Skin epidermis (tissue), 12 donors: ENCODE measurements around the gene SMIM13.
"Not testable (repeated sequence)": the region's sequence is repeated elsewhere in the genome, so short reads cannot be mapped to it uniquely, and the experiment has no call there.

Experiments used
- H3K27ac ChIP-seq, 21 experiments: fragments of 200-600 bp; sonication (generic) in 11 of 21; one replicate each; pipeline ENCODE4 v1.5.0; 2020; ENCODE audit warnings: mild to moderate bottlenecking in 3 of 21, inconsistent platforms in 2 of 21, moderate library complexity in 2 of 21
- H3K4me3 ChIP-seq, 7 experiments: fragments of 200-600 bp; sonication (generic) in 2 of 7; one replicate each; pipeline ENCODE4 v1.5.0; 2020; ENCODE audit warnings: inconsistent platforms in 2 of 7, mild to moderate bottlenecking in 2 of 7, moderate library complexity in 1 of 7

SMIM13 gene

DNA sequence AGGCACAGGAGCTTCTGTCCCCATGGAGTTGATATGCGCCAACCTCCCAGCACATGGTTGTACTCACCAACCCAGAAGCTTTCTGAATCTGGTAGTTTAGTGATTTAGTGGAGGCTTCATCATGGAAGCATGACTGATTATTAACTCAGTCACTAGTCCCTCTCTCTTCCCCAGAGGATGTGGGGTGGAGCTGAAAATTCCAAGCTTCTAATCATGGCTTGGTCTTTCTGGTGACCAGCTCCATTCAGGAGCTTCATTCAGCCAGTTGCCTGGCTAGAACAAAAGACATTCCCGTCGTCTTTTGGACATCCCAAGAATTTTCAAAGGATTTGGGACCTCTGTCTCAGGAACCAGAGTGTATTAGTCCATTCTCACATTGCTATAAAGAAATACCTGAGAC, 13.3 kb upstream of the SMIM13 start:
- Histone ChIP-seq H3K4me3 (no peak overlapping the region), H3K27ac (no peak overlapping the region)

DNA sequence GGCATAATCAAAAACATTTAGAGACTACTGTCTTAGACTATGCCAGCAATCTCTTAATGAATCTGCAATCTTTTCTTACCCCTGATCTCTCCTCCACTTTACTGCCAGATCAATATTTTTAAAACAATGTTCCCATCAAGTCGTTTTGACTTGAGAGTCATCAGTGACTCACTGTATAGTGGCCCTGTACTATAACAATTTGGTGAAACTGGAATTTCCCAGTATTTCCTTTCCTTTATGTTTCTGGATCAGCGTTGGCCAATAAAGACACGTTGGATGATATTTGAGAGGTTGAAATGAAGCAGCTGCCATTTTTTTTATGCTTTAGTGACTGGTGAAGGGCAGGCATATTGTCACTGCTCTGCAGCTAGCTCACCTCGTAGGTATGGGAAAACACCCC, 10.1 kb upstream of the SMIM13 start:
- Histone ChIP-seq H3K4me3 (no peak overlapping the region), H3K27ac (no peak overlapping the region)

DNA sequence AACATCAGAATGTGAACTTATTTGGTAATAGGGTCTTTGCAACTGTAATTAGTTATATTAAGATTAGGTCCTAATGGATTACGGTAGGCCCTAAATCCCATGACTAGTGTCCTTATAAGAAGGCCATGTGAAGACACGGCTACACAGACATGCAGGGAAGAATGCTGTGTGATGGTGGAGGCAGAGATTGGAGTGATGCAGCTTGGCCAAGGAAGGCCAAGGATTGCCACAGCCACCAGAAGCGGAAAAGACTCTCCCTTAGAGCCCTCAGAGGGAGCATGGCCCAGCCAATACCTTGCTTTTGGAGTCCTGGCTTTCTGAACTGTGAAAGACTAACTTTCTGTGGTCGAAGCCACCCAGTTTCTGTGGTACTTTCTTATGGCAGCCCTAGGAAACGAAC, 9.7 kb upstream of the SMIM13 start:
- Histone ChIP-seq H3K27ac (no peak overlapping the region), H3K4me3 (no peak overlapping the region)

DNA sequence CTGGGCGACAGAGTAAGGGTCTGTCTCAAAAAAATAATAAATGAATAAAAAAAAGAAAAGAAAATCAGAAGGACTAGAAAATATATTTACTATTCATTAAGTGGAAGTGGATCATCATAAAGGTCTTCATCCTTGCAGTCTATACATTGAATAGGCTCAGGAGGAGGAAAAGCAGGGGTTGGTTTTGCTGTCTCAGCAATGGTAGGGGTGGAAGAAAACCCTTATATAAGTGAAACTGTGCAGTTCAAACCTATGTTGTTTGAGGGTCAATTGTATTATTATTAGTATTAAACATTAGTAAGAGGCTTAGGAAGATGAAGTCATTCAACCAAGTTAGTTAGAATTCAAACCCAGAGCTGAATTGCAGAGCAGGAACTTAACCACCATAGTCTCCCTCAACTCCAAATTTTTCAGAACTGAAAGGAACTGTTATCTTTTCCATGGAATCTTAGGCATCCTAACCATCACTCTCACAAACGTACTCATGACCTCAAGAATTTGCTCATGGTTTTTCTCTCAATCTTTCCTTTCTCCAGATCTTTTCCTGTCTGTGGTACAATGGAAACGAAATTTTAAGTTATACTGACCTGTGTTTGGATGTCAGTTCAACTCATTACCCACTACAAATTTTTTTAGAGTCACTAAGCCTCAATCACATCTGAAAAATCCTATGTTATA, 7.7 kb upstream of the SMIM13 start:
- no peak overlapping the region for H3K4me3 ChIP-seq
- no peak overlapping the region for H3K27ac ChIP-seq

DNA sequence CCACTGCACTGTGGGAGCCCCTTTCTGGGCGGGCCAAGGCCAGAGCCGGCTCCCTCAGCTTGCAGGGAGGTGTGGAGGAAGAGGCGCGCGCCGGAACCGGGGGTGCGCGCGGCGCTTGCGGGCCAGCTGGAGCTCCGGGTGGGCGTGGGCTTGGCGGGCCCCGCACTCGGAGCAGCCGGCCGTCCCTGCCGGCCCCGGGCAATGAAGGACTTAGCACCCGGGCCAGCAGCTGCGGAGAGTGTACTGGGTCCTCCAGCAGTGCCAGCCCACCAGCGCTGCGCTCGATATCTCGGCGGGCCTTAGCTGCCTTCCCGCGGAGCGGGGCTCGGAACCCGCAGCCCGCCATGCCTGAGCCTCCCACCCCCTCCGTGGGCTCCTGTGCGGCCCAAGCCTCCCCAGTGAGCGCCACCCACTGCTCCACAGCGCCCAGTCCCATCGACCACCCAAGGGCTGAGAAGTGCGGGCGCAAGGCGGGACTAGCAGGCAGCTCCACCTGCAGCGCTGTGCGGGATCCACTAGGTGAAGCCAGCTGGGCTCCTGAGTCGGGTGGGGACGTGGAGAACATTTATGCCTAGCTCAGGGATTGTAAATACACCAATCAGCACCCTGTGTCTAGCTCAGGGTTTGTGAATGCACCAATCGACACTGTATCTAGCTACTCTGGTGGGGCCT, 6.4 kb upstream of the SMIM13 start:
- not testable (repeated sequence) for H3K4me3 ChIP-seq, H3K27ac ChIP-seq

DNA sequence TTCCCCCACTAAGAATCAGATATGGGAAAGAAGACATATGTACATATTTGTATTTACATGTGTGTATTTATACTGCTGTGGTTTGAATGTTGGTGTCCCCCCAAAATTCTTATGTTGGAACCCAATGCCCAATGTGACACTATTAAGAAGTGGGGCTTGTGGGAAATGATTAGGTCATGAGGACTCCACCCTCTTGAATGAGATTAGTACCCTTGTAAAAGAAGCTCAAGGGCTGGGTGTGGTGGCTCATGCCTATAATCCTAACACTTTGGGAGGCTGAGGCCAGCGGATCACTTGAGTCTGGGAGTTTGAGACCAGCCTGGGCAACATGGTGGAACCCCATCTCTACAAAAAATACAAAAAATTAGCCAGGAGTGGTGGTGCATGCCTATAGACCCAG, 3.9 kb upstream of the SMIM13 start:
- Histone ChIP-seq H3K4me3 (no peak overlapping the region), H3K27ac (no peak overlapping the region)

DNA sequence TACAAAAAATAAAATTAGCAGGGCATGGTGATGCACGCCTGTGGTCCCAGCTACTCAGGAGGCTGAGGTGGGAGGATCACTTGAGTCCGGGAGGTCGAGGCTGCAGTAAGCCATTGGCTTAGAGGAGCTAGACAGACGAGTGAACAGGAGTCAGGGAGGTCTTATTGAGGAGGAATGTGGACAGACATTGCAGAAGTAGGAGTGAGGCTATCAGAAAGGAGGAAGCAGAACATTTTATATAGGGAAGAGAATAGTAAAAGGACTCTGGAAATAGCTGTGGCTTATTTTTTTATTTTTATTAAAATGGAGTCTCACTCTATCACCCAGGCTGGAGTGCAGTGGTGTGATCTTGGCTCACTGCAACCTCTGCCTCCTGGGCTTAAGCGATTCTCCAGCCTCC, 2.5 kb upstream of the SMIM13 start:
- not testable (repeated sequence) for H3K4me3 ChIP-seq, H3K27ac ChIP-seq

DNA sequence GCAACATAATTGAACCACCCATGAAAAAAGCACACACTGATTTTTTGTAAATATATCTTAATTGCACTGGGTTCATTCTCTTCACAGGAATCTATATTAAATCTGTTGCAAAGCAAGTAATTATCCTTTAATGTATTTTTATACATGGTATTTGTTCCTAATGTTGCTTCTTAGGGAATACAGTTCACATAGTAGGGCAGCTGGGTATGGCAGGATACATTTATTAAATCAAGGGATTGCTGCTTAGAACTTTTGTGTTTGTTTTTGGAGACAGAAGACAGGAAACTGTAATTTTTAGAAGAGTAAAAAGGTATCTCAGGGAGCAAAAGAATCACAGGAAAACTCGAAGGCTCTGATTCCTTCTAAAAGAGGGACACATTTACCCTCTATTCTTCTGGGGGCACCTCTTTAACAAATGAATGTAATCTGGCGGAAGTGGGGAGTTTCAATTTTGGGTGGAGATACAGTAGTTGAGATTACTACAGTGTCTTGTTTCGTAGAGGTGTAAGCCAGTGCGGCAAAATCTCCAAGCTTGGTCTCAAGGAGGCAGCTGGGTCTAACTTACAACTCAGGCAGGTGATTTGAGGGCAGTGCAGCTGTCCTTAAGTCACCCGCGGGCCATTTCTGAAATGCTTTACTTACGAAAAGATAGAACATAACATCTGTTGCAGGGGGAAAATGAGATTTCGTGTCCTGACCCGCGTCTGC, 812 bp upstream of the SMIM13 start:
- Histone ChIP-seq H3K4me3 (peak overlapping the region; percentile 73 to 99 (median 88)), H3K27ac (peak overlapping the region in 20 of 21 experiments; percentile 92 to 99 (median 98))

DNA sequence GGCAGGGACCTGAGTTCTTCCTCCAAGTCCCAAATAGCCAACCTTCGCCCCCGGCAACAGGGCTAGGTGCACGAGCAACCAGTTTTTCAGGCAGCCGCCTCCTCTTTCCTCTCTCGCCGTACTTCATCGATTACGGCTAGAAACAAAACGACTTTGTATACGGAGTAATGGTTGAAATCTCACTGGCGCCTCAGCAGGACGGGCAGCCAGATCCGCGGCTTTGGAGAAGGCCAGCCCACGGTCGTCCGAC, 333 bp upstream of the SMIM13 start:
- H3K4me3 ChIP-seq: peak overlapping the region; percentile 73 to 99 (median 88)
- H3K27ac ChIP-seq: peak overlapping the region in 20 of 21 experiments; percentile 92 to 99 (median 98)

DNA sequence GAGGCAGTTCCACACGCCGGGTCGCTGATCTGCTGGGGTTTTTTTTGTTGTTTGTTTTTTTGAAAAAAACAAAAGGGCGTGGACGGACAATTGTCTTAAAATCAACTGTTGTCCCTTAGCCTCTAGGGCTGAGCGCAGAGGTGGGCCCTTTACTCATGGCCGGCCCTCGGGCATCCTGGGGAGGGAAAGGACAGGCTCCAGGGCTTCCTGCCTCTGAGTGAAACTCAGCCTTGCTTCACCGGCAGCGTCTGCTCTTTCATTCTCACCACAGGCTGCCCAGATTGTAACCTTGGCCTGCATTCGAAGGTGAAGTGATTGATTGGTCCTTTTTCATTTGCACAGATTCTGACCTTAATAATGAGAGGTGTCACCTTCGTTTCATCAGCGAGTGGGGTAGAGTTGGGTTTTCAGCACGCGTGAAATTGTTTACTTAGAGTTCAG, 797 bp downstream of the SMIM13 start:
- Histone ChIP-seq H3K4me3 (peak overlapping the region; percentile 73 to 99 (median 88)), H3K27ac (peak overlapping the region; percentile 12 to 99 (median 98))

DNA sequence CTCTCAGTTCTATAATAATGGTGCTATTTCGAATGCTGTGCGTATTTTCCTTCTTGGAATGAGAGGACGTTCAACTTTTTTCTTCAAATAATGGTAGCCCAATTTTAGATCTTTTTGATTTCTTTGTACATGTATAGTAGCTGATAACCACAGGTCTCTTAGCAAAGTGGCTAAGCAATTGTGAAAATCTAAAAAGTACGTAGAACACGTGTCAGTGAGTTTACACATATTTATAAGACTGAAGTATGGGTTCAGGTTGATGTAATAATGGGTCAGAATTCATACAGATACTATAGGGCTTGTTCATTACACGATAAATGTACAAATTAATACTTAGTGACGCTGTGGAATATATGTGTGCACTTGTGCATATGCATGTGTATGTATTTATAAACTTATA, 1.3 kb downstream of the SMIM13 start:
- peak overlapping the region; percentile 73 to 99 (median 88) for H3K4me3 ChIP-seq
- peak overlapping the region in 19 of 21 experiments; percentile 12 to 99 (median 98) for H3K27ac ChIP-seq

DNA sequence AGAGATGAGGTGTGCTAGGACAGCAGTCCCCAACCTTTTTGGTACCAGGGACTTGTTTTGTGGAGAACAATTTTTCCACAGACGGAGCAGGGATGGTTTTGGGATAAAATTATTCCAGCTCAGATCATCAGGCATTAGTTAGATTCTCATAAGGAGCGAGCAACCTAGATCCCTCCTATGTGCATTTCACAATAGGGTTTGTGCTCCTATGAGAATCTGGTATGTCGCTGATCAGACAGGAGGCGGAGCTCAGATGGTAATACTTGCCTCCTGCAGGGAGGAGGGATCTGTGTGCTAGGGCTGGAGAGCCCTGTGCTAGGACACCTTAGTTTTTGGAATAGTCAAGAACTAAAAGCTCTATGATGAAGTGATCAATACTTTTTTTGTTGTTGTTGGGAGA, 2.5 kb downstream of the SMIM13 start:
- H3K4me3 ChIP-seq: no peak overlapping the region

DNA sequence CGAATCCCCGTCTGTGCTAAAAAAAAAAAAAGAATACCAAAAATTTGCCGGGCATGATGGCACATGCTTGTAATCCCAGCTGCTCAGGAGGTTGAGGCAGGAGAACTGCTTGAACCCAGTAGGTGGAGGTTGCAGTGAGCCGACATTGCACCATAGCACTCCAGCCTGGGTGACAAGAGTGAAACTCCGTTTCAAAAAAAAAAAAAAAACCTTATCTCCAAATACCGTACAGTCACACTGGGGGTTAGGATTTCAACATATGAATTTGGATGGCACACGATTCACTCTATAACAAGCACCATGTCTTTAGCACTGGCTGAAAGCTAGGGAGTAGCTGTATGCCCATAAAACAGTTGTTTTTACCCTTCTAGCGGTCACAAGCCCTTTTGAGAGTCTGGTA, 3.8 kb downstream of the SMIM13 start:
- Histone ChIP-seq H3K4me3 (no peak overlapping the region), H3K27ac (no peak overlapping the region)

More for the DNA sequence above, 2.5 kb downstream of the SMIM13 start:
- H3K27ac ChIP-seq: peak overlapping the region in 3 of 21 experiments; percentile 35 to 99 (median 97)

DNA sequence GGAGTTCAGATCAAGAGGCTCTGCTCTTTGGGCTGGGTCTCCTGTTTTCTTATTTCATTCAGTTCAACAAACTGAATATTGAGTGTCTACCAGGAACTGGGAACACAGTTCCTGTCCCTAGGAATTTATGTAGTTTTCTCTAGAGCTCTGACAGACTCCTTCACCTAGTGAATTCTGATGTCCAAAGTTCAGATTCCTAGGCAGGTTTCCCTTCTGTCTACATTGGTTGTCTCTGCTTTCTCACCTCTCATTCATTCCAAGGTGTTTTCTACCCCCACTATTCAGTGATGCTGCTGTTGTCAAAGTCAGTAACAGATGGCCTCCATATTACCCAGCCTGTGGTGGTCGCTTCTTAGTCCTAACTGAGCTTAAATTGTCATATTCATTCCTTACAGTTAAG, 4.4 kb downstream of the SMIM13 start:
- no peak overlapping the region for H3K4me3 ChIP-seq
- H3K27ac ChIP-seq: no peak overlapping the region

DNA sequence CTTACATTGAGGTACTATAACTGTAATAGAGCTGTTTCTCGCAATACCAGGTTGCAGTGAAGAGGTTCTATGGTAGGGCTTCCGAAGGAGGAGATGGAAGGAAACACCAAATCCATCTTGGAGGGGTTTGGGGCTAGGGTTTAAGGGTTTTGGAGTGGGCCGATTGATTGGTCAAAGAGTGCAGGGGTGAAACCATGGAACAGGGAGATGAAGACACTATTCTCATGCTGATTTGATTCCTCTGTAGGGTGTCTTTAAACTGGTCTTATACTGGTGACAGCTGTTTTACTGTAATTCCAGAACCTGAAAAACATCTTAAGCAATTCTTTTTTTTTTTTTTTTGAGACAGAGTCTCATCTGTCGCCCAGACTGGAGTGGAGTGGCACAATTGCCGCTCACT, 7.8 kb downstream of the SMIM13 start:
- Histone ChIP-seq H3K4me3 (no peak overlapping the region), H3K27ac (no peak overlapping the region)

DNA sequence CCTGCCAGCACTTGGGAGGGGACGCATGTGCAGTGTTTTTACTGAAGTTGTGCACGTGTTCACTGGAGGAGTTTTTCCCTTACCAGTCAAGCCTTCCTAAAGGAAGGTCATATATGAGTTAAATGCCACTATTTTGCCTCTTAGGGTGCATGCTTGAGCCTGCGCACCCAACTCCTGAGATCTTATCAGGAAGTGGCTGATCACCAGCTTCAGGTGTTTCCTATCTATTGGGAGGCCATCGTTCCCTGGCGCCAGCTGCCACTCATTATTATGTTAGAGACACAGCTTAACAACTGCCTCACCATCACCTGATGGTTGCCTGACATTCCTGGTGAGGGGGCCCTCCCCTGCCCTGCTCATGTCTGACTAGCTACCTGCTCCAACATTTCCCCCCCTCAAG, 9.4 kb downstream of the SMIM13 start:
- no peak overlapping the region for H3K27ac ChIP-seq
- no peak overlapping the region for H3K4me3 ChIP-seq

DNA sequence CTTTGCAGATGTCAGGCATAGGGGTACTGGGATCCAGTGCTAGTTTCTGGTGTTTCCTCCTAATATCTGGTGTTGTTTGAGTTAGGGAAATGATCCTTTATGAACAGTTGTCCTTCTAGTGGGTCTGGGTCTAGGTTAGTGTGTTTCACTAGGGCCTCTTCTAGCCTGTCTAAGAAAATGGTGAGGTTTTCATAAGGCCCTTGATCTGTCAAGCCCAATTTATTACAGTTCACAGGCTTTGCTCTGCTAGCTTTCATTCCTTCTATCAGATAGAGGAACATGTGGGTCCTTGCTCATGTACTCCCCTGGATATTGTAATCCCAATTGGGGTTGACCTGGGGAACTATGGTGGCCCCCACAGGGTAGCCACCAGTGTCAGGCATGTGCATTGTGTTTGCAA, 15.1 kb downstream of the SMIM13 start:
- Histone ChIP-seq H3K4me3 (no peak overlapping the region), H3K27ac (no peak overlapping the region)

DNA sequence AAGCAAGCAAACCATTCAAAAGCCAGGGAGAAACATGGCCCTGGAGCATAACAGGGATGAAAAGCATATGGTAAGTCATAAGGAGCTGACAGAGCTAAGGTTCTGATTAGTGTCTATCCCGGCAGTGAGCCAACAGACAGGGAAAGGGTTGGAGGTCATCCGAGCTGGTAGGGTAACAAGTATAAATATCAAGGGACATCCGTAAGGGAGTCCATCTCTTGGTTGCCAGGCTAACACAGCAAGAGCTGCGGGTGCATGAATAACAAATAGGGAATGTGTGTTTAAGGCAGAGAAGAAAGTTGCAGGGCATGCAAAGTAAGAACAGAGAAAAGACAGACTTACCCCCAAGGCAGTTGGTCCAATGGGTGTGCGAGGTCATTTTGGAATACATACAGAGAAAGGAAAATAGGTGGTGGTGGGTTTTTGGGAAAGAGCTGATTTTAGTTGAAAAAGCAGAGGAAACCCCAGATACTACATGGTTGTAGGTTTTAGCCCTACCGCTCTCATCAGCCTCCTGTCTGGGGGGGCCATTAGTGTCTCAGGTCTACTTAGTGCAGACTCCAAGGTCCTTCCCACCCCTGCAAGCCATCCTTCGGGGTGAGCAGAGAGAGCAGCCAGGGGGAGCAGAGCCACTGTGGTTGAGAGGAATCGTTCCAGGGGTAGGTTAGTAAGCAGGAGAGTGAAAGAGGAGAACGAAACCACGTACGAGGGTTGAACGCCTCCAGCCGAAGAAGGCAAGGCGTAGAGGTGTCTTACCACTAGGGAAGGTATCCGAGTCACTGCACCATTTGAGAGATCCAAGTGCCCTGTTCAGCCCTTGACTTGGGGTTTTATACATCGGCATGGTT, 17.5 kb downstream of the SMIM13 start, which contains the start of gene ERVFRD-1:
Gene ERVFRD-1, minus strand, starts transcription at position 805 of the 848 bp plus-strand sequence. CDS start 6,415 bp downstream, outside the sequence.
- H3K27ac ChIP-seq: no peak within 1 kb of the TSS
- H3K4me3 ChIP-seq: no peak within 1 kb of the TSS

DNA sequence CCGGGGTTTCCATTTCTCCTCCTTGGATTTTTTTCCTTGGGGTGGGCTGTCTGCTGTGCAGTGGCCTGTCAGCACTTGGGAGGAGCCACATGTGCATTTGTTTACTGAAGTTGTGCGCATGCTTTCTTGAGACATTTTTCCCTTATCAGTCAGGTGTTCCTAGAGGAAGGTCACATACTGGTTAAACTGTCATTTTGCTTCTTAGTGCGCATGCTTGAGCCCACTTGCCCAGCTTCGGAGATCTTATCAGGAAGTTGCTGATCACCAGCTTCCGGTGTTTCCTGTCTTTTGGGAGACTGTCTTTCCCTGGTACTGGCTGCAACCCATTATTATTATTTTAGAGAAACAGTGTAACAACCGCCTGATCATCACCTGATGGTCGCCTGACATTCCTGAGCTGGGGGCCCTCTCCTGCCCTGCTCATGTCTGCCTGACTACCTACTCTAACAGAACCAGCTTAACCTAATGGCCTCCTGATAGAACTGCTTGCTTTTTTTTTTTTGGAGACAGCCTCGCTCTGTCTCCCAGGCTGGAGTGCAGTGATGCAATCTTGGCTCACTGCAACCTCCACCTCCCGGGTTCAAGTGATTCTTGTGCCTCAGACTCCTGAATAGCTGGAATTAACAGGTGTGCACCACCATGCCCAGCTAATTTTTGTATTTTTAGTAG, 18.3 kb downstream of the SMIM13 start:
- Histone ChIP-seq H3K4me3 (no peak overlapping the region), H3K27ac (no peak overlapping the region)

DNA sequence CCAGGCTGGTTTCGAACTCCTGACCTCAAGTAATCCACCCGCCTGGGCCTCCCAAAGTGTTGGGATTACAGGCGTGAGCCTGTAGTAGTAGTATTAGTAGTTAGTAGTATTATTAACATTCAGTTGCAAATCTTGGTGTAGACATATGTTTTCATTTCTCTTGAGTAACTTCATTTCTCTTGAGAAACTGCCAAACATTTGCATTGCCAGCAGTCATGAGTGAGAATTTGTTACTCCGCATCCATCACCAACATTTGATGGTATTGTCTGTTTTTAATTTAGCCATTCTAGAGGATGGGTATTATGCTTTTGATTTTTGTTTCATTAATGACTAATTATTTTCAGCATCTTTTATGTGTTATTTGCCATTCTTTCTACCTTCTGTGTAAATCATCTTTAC, 19.4 kb downstream of the SMIM13 start:
- H3K27ac ChIP-seq: no peak overlapping the region
- H3K4me3 ChIP-seq: no peak overlapping the region
